HepG2 (cell line): ENCODE data around the gene IQCN. TPM values are rescaled to one million over a fixed set of nuclear protein-coding genes. Genes with fewer than 3 reads are reported as not detected.

ENCODE experiments used
- DR1 ChIP-seq: sonication (generic); formaldehyde crosslinking; IDR thresholded peaks from 2 replicates; pipeline ENCODE4 v1.8.0; 2021; ENCODE audit warnings: mild to moderate bottlenecking, missing genetic modification reagents, inconsistent platforms
- FOXC1 ChIP-seq: sonication (generic); formaldehyde crosslinking; IDR thresholded peaks from 2 replicates; pipeline ENCODE4 v1.8.0; 2022; ENCODE audit warnings: mild to moderate bottlenecking, missing genetic modification reagents, borderline replicate concordance
- HDAC6 ChIP-seq: fragments of 200-600 bp; sonication (generic); IDR thresholded peaks from 2 replicates; pipeline ENCODE4 v1.7.0; 2017; ENCODE audit warnings: mild to moderate bottlenecking, antibody characterized with exemption, low read length, low read depth
- HMGA1 ChIP-seq: sonication (generic); formaldehyde crosslinking; conservative IDR thresholded peaks from 2 replicates; pipeline ENCODE4 v1.4.0; 2020; ENCODE audit warnings: missing genetic modification reagents
- HOXA3 ChIP-seq: sonication (generic); formaldehyde crosslinking; IDR thresholded peaks from 2 replicates; pipeline ENCODE4 v1.5.0; 2020; ENCODE audit warnings: missing genetic modification reagents
- JUNB ChIP-seq: sonication (generic); formaldehyde crosslinking; IDR thresholded peaks from 2 replicates; pipeline ENCODE4 v1.8.0; 2022; ENCODE audit warnings: missing genetic modification reagents, mild to moderate bottlenecking, borderline replicate concordance
- MIXL1 ChIP-seq: IDR thresholded peaks from 2 replicates; pipeline ENCODE4 v1.6.1; 2016
- NR1H2 ChIP-seq: sonication (generic); formaldehyde crosslinking; IDR thresholded peaks from 2 replicates; pipeline ENCODE4 v1.8.1; 2022; ENCODE audit warnings: low read depth, missing genetic modification reagents, borderline replicate concordance
- RARG ChIP-seq: sonication (generic); formaldehyde crosslinking; IDR thresholded peaks from 2 replicates; pipeline ENCODE4 v1.4.0; 2020; ENCODE audit warnings: low read depth, mild to moderate bottlenecking, missing genetic modification reagents
- RBAK ChIP-seq: sonication (generic); formaldehyde crosslinking; IDR thresholded peaks from 2 replicates; pipeline ENCODE4 v1.5.1; 2020; ENCODE audit warnings: mild to moderate bottlenecking, missing genetic modification reagents
- REXO4 ChIP-seq: sonication (generic); formaldehyde crosslinking; IDR thresholded peaks from 2 replicates; pipeline ENCODE4 v1.8.0; 2022; ENCODE audit warnings: missing genetic modification reagents, mild to moderate bottlenecking, borderline replicate concordance
- SKI ChIP-seq: fragments of 450-650 bp; IDR thresholded peaks from one replicate; pipeline ENCODE4 v1.6.1; 2018; ENCODE audit warnings: mild to moderate bottlenecking; ENCODE audit not compliant: partially characterized antibody
- SPEN ChIP-seq: sonication (generic); formaldehyde crosslinking; IDR thresholded peaks from 2 replicates; pipeline ENCODE4 v1.5.1; 2020; ENCODE audit warnings: low read depth, mild to moderate bottlenecking, missing genetic modification reagents
- SUZ12 ChIP-seq: fragments of 150-350 bp; IDR thresholded peaks from 2 replicates; pipeline ENCODE4 v1.6.1; 2014; ENCODE audit warnings: low read depth, low read length
- ZFP36L2 ChIP-seq: sonication (generic); formaldehyde crosslinking; IDR thresholded peaks from 2 replicates; pipeline ENCODE4 v1.4.0; 2020; ENCODE audit warnings: missing genetic modification reagents
- ZNF34 ChIP-seq: sonication (generic); formaldehyde crosslinking; IDR thresholded peaks from 2 replicates; pipeline ENCODE4 v1.4.0; 2020; ENCODE audit warnings: mild to moderate bottlenecking, missing genetic modification reagents, borderline replicate concordance
- polyA plus RNA-seq, 8 experiments: library from polyadenylated mRNA; depleted of rRNA in 3 of 8; stranded (reverse) in 7 of 8; unstranded in 1 of 8; fragments of >200 nt; fragmentation: Illumina TruSeq in 4 of 8; extraction: Trizol in 4 of 8; gene quantifications; 2 replicates each; pipeline versions ENCODE4 v1.2.1 to v1.2.3, GENCODE V29; 2011 to 2016; ENCODE audit warnings: low read depth in 4 of 8, missing spikeins in 1 of 8, mixed read lengths in 1 of 8; ENCODE audit not compliant: insufficient read depth in 1 of 8
- total RNA-seq, 5 experiments: library from RNA; depleted of rRNA; stranded (reverse); fragments of >200 nt; fragmentation: Illumina TruSeq; extraction: Trizol; gene quantifications; 2 replicates each; pipeline ENCODE4 v1.2.3, GENCODE V29; 2016; ENCODE audit warnings: low read depth in 1 of 5
- TF ChIP-seq, protein P1 (sequence below): sonication (generic); formaldehyde crosslinking; IDR thresholded peaks from 2 replicates; pipeline ENCODE4 v1.4.0; 2020; ENCODE audit warnings: missing genetic modification reagents, borderline replicate concordance
- TF ChIP-seq, protein P2 (sequence below): sonication (generic); formaldehyde crosslinking; IDR thresholded peaks from 2 replicates; pipeline ENCODE4 v1.5.1; 2020; ENCODE audit warnings: missing genetic modification reagents, mild to moderate bottlenecking, borderline replicate concordance
- TF ChIP-seq, protein P3 (sequence below): sonication (generic); formaldehyde crosslinking; IDR thresholded peaks from 2 replicates; pipeline ENCODE4 v1.4.0; 2020; ENCODE audit warnings: missing genetic modification reagents
- TF ChIP-seq, protein P4 (sequence below): sonication (generic); formaldehyde crosslinking; conservative IDR thresholded peaks from 2 replicates; pipeline ENCODE4 v1.5.0; 2020; ENCODE audit warnings: missing genetic modification reagents
- TF ChIP-seq, protein P5 (sequence below): sonication (generic); formaldehyde crosslinking; IDR thresholded peaks from 2 replicates; pipeline ENCODE4 v1.4.0; 2020; ENCODE audit warnings: mild to moderate bottlenecking, missing genetic modification reagents

The IQCN gene
- total and polyA plus RNA-seq, 2 of the 13 experiments (the other 11 are each of a cell fraction or from before 2014, with no cell fraction given), result 0.04 to 0.18 TPM

DNA sequence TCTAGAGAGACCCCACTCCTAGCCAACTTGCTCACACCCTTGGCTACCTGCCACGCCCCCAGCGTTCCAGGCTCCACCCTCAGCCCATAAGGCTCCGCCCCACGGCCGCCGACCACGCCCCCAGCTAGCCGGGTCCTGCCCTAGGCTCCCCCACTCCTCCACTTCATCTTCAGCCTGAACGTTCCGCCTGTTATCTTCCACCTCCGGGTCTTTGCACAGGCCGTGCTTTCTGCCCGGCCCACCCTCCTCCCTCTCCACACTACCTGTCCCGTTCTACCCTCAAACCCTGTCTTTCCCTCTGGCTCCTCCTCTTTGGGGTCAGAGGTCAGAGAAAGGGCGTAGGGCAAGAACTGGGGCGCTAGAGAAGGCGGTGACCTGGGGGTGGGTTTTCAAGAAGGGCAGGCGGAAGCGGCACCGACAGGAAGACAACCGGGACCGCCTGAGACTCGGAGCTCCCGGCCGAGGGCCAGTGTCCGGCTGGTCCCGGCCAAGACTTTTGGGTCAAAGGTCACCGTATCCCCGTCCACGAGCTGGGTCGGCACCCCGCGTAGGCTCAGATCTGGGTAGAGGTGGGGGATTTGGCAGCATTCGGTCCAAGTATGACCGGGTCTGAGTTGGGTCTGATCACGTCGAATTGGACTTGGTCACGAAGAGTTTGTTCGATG is 50.3 kb downstream of the IQCN start (continued):
- TF ChIP-seq, protein P1, sequence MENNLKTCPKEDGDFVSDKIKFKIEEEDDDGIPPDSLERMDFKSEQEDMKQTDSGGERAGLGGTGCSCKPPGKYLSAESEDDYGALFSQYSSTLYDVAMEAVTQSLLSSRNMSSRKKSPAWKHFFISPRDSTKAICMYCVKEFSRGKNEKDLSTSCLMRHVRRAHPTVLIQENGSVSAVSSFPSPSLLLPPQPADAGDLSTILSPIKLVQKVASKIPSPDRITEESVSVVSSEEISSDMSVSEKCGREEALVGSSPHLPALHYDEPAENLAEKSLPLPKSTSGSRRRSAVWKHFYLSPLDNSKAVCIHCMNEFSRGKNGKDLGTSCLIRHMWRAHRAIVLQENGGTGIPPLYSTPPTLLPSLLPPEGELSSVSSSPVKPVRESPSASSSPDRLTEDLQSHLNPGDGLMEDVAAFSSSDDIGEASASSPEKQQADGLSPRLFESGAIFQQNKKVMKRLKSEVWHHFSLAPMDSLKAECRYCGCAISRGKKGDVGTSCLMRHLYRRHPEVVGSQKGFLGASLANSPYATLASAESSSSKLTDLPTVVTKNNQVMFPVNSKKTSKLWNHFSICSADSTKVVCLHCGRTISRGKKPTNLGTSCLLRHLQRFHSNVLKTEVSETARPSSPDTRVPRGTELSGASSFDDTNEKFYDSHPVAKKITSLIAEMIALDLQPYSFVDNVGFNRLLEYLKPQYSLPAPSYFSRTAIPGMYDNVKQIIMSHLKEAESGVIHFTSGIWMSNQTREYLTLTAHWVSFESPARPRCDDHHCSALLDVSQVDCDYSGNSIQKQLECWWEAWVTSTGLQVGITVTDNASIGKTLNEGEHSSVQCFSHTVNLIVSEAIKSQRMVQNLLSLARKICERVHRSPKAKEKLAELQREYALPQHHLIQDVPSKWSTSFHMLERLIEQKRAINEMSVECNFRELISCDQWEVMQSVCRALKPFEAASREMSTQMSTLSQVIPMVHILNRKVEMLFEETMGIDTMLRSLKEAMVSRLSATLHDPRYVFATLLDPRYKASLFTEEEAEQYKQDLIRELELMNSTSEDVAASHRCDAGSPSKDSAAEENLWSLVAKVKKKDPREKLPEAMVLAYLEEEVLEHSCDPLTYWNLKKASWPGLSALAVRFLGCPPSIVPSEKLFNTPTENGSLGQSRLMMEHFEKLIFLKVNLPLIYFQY (CRISPR knock-in tag), result peak; percentile 83; the same call in 1 of the 2 replicates
- TF ChIP-seq REXO4 (CRISPR knock-in tag) (no peak), JUNB (CRISPR knock-in tag) (no peak), SPEN (CRISPR knock-in tag) (no peak), HOXA3 (CRISPR knock-in tag) (peak; percentile 25; the same call in 1 of the 2 replicates), SKI (no peak), HDAC6 (no peak), ZFP36L2 (CRISPR knock-in tag) (no peak), HMGA1 (CRISPR knock-in tag) (no peak), FOXC1 (CRISPR knock-in tag) (no peak), ZNF34 (CRISPR knock-in tag) (0 out of 2 replicates have a peak, but pooled peaks have one; percentile 64), RARG (CRISPR knock-in tag) (no peak), DR1 (no peak; the same call in 1 of the 2 replicates), NR1H2 (CRISPR knock-in tag) (no peak), SUZ12 (no peak), RBAK (CRISPR knock-in tag) (no peak), MIXL1 (CRISPR knock-in tag) (no peak; the same call in 1 of the 2 replicates)
- TF ChIP-seq, protein P2, sequence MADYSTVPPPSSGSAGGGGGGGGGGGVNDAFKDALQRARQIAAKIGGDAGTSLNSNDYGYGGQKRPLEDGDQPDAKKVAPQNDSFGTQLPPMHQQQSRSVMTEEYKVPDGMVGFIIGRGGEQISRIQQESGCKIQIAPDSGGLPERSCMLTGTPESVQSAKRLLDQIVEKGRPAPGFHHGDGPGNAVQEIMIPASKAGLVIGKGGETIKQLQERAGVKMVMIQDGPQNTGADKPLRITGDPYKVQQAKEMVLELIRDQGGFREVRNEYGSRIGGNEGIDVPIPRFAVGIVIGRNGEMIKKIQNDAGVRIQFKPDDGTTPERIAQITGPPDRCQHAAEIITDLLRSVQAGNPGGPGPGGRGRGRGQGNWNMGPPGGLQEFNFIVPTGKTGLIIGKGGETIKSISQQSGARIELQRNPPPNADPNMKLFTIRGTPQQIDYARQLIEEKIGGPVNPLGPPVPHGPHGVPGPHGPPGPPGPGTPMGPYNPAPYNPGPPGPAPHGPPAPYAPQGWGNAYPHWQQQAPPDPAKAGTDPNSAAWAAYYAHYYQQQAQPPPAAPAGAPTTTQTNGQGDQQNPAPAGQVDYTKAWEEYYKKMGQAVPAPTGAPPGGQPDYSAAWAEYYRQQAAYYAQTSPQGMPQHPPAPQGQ (CRISPR knock-in tag), result no peak
- TF ChIP-seq, protein P3, sequence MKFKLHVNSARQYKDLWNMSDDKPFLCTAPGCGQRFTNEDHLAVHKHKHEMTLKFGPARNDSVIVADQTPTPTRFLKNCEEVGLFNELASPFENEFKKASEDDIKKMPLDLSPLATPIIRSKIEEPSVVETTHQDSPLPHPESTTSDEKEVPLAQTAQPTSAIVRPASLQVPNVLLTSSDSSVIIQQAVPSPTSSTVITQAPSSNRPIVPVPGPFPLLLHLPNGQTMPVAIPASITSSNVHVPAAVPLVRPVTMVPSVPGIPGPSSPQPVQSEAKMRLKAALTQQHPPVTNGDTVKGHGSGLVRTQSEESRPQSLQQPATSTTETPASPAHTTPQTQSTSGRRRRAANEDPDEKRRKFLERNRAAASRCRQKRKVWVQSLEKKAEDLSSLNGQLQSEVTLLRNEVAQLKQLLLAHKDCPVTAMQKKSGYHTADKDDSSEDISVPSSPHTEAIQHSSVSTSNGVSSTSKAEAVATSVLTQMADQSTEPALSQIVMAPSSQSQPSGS, result 0 out of 2 replicates have a peak, but pooled peaks have one; percentile 19
- TF ChIP-seq, protein P4, sequence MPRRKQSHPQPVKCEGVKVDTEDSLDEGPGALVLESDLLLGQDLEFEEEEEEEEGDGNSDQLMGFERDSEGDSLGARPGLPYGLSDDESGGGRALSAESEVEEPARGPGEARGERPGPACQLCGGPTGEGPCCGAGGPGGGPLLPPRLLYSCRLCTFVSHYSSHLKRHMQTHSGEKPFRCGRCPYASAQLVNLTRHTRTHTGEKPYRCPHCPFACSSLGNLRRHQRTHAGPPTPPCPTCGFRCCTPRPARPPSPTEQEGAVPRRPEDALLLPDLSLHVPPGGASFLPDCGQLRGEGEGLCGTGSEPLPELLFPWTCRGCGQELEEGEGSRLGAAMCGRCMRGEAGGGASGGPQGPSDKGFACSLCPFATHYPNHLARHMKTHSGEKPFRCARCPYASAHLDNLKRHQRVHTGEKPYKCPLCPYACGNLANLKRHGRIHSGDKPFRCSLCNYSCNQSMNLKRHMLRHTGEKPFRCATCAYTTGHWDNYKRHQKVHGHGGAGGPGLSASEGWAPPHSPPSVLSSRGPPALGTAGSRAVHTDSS (CRISPR knock-in tag), result no peak
- TF ChIP-seq, protein P5, sequence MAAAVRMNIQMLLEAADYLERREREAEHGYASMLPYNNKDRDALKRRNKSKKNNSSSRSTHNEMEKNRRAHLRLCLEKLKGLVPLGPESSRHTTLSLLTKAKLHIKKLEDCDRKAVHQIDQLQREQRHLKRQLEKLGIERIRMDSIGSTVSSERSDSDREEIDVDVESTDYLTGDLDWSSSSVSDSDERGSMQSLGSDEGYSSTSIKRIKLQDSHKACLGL (CRISPR knock-in tag), result no peak
